ENCODE data around the gene ZNF785. TPM values are rescaled to one million over a fixed set of nuclear protein-coding genes. Genes with fewer than 3 reads are reported as not detected.
A peak's percentile ranks its signal among the peaks of the same experiment; 100 is the strongest.

ZNF785 gene
- total and polyA plus RNA-seq, 3 donors from 2014 or later = 5.9 to 17.1 (median 14.8) TPM

- H3K9me3 ChIP-seq = no peaks in the 10 kb centered on the region
- 76 to 81% methylated on average over 3 of the region's 3 CpGs for WGBS, 2 donors
- no peak overlapping the region for H3K4me3 ChIP-seq
- H3K27ac ChIP-seq = no peak overlapping the region
- H3K36me3 ChIP-seq (ENCODE audit: low read depth, missing control alignments) = no peaks in the 10 kb centered on the region
- intact Hi-C loops (cut with DNase I; ENCODE audit: low total_unique reads) = no loop called here
- H3K27me3 ChIP-seq = no peaks in the 10 kb centered on the region
- TF ChIP-seq CTCF (IDR thresholded peaks at IDR 0.05) = no peak
- TF ChIP-seq POLR2A (IDR thresholded peaks at IDR 0.05) = no peak
- no peak for DNase-seq
- H3K4me1 ChIP-seq = peaks cover 2% of the 10 kb centered on the region
Observed at GRCh38 chr16:30551781-30552180, 33.7 kb downstream of the ZNF785 start.

- no peak overlapping the region for H3K4me3 ChIP-seq
- H3K4me1 ChIP-seq = no peaks in the 10 kb centered on the region
- H3K27me3 ChIP-seq = no peaks in the 10 kb centered on the region
- intact Hi-C loops (cut with DNase I; ENCODE audit: low total_unique reads) = no loop called here
- H3K27ac ChIP-seq = peak overlapping the region; percentile 3 to 40
- TF ChIP-seq POLR2A (IDR thresholded peaks at IDR 0.05) (no peak), CTCF (IDR thresholded peaks at IDR 0.05) (no peak)
- WGBS, 2 donors = 62 to 71% methylated on average over 8 of the region's 8 CpGs
- H3K36me3 ChIP-seq (ENCODE audit: low read depth, missing control alignments) = no peaks in the 10 kb centered on the region
- no peaks in the 10 kb centered on the region for H3K9me3 ChIP-seq
- DNase-seq = no peak
Observed at GRCh38 chr16:30548416-30549253, 36.9 kb downstream of the ZNF785 start.

- Histone ChIP-seq H3K4me1 (no peaks in the 10 kb centered on the region), H3K4me3 (no peak overlapping the region), H3K27me3 (no peaks in the 10 kb centered on the region), H3K9me3 (no peaks in the 10 kb centered on the region), H3K36me3 (ENCODE audit: low read depth, missing control alignments) (no peaks in the 10 kb centered on the region), H3K27ac (no peak overlapping the region)
- intact Hi-C loops (cut with DNase I; ENCODE audit: low total_unique reads) = no loop called here
- TF ChIP-seq CTCF (IDR thresholded peaks at IDR 0.05) (no peak), POLR2A (IDR thresholded peaks at IDR 0.05) (no peak)
- WGBS, 2 donors = 88% methylated on average over 8 of the region's 8 CpGs
- DNase-seq = no peak
Observed at GRCh38 chr16:30546115-30546514, 39.4 kb downstream of the ZNF785 start.

GRCh38 chr16:30543067-30543466 is 42.4 kb downstream of the ZNF785 start:
- intact Hi-C loops (cut with DNase I; ENCODE audit: low total_unique reads) = no loop called here
- Histone ChIP-seq H3K27me3 (no peaks in the 10 kb centered on the region), H3K4me3 (no peak overlapping the region), H3K36me3 (ENCODE audit: low read depth, missing control alignments) (no peaks in the 10 kb centered on the region), H3K27ac (no peak overlapping the region), H3K9me3 (no peaks in the 10 kb centered on the region), H3K4me1 (no peaks in the 10 kb centered on the region)
- DNase-seq = no peak
- TF ChIP-seq CTCF (IDR thresholded peaks at IDR 0.05) = no peak
- no peak for TF ChIP-seq POLR2A (IDR thresholded peaks at IDR 0.05)
- WGBS, 2 donors = 70 to 80% methylated on average over 5 of the region's 5 CpGs
